ENCODE measurements around the gene MYO10.
A peak's percentile ranks its signal among the peaks of the same experiment; 100 is the strongest.

MYO10 gene

DNA sequence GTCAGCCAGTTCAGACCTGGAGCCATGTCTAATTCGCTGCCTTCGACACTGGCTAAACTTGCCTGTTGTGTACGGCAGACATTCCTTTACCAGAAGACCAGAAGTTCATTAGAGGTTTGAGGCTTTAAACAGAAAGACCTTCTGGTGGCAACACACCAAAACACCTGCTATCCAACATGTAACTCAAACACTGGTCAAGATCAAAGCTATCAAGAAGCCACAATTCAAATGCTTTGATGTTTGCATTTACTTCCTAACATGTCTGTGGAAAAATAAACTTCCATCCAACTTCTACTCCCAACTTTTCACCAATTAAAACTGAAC, 228.3 kb downstream of the MYO10 start:
- no peak for DNase-seq (ENCODE audit: low spot score)

DNA sequence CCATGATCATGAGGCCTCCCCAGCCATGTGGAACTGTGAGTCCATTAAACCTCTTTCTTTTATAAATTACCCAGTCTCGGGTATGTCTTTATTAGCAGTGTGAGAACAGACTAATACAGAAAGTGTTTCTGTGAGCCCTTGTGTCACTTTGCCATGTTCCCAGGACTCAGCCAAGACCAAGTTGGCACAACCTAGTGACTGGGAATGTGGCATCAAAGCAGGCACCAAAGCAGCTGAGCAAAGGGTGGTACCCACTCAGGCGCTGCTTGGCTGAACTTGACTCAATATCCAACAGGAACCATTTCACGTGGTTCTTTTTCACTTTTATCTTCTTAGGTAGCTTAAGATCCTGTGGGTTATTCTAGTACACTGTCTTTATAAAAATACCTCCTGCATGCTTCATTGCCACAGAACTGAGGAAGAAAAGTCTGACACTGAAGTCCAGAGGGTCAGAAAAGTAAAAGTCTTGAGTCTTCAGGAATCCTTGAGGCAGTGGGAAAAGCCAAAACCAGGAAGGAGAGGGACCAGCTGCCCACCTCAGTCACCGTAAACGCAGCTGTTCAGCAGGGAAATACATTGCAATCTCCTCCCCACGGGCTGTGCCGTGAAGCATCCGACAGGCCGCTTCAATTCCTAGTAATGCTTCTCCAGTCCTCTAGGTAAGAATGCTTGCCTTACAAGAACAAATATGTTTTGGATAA, 228.8 kb downstream of the MYO10 start:
- DNase-seq (ENCODE audit: low spot score) = no peak

DNA sequence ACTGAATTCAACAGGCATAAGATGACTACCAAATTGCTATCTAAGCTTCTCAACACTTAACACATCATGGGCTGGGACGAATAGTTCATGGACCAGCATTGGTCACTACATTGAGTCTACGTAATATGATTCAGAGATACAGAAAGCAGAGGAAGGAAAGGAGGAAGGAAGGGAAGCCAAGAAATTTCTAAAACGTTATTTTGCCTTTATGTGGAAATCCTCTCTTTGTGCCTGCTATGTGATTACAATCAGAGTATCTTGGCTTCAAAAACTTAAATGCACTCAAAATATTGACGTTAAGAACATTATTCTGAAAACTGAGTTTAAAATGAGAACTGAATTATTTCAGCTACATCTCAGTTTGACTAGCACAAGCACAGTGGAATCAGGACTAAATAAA, 231.1 kb downstream of the MYO10 start:
- no peak for DNase-seq (ENCODE audit: low spot score)

- DNase-seq (ENCODE audit: low spot score) = no peak
These were observed 233.1 kb downstream of the MYO10 start for GRCh38 chr5:16702964-16703363.

- no peak for DNase-seq (ENCODE audit: low spot score)
These were observed 234.7 kb downstream of the MYO10 start for GRCh38 chr5:16701134-16702099.

GRCh38 chr5:16700081-16700480, 236.0 kb downstream of the MYO10 start:
- no peak for DNase-seq (ENCODE audit: low spot score)

- DNase-seq (ENCODE audit: low spot score) = no peak
These were observed 240.3 kb downstream of the MYO10 start for GRCh38 chr5:16695779-16696178.

DNA sequence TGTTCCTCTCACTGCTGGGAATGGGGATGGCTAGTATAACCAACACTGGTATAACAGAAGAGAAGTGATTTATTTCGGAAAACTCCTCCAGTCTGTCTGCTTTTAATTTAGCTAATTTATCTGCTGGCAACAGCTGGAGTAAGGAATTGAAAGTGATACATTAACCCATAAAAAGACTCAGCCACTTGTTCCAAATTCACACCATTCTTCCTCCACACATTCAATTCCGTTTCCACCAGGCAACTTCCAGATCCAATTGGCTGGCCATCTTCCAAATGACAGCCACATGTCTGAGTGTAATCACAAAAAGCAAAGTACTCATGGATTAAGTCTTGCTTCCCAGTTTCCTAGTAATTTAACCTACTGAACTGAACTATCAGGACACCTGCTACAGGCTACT, 242.2 kb downstream of the MYO10 start:
- no peak for DNase-seq (ENCODE audit: low spot score)

GRCh38 chr5:16691731-16692130, 244.4 kb downstream of the MYO10 start:
- DNase-seq (ENCODE audit: low spot score) = no peak

DNA sequence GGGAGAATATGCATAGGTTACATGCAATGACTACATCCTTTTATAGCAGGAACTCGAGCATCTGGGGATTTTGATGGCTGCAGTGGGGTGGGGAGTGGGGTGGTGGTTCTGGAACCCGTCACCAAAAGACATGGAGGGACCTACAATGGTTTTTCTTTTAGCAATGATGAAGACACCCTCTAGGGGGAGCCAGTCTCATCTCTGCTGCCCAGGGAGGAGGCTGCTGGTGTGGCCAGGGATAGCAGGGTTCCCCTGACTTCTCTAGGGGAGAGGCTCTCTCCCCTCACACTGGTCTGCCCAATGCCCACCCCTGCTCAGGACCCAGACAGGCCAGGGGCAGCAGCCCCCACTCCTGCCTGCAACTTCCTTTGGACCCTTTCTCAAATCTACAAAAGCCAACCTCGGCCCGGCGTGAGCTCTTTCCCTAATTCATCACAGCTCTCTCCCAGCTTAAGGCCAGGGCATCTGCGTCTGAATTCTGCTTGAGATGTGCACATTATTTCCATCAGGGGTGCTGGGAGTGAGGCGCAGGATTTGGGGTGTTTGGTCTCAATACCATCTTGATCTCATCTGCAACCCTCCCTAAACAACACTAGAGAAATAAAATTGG, 245.7 kb downstream of the MYO10 start:
- peak; percentile 65 for DNase-seq (ENCODE audit: low spot score)

DNA sequence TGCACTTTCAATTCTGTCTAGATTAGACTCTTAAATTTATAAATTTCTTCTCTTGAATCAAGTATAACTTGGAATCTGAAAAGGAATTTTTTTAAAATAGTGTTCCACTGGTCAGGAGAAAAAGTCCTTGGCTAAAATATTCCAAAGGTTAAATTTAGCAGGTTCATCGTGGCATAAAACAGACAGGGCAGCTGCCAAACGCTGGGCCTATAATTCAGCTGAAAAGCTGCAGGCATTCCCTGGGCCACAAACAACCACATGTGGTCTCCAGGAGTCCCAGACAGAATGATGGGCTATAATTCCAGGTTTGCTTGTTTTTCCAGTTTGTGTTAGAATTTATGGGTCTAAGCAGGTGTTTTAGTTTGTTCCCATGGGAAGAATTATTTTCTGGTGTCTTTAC, 248.2 kb downstream of the MYO10 start:
- DNase-seq (ENCODE audit: low spot score) = no peak

DNA sequence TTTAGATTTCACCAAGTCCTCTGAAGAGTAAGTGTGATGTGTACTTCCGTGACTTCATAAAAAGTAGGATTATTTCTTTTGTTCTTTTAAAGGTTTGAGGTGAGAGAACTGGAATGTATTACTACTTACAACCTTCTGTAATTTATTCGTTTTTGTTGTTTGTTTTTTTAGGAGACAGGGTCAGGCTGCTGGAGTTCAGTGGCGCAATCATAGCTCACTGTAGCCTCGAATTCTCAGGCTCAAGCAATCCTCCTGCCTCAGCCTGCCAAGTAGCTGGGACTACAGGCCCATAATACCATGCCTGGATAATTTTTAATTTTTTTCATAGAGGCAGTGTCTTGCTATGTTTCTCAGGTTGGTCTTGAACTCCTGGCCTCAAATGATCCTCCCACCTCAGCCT, 251.0 kb downstream of the MYO10 start:
- no peak for DNase-seq (ENCODE audit: low spot score)

- DNase-seq (ENCODE audit: low spot score) = no peak
These were observed 254.2 kb downstream of the MYO10 start for GRCh38 chr5:16681876-16682275.

- DNase-seq (ENCODE audit: low spot score) = no peak
These were observed 256.2 kb downstream of the MYO10 start for GRCh38 chr5:16679863-16680262.

DNA sequence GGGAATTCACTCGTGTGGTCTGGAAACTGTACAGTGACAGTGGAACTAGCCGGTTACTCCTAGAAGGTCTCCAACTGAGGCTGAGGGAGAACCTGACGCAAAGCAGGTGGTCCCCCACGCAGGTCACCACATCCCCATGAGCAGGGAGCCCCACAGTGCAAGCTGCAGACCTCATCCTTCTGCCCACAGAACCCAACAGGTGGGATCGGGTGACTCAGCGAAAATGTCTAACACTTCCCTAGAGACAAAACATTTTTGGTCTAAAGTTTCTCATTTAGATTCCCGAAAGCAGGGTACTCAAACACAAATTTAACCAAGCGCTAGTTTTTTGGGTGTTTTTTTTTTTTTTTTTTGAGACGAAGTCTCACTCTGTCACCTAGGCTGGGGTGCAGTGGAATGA, 256.9 kb downstream of the MYO10 start:
- DNase-seq (ENCODE audit: low spot score) = no peak

GRCh38 chr5:16675806-16676205, 260.3 kb downstream of the MYO10 start:
- DNase-seq (ENCODE audit: low spot score) = no peak

DNA sequence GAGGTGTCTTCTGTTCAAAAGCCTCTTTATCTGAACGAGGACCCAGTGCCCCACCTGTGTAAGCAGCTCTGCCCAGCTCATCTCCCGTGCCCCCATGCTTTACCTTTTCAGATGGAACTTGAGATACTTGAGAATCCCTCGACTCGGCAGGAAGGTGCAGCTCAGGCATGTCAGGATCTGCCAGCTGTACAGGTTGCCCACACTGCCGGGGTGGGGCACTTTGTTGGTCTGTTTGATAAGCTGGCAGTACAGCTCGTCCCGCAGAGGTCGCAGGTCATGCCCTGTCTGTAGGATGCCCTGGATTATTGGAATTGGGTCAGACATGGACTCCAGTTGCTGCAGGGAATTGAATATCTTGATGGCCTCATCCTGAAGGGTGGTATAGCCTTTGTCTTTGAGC, 261.3 kb downstream of the MYO10 start:
- no peak for DNase-seq (ENCODE audit: low spot score)

DNA sequence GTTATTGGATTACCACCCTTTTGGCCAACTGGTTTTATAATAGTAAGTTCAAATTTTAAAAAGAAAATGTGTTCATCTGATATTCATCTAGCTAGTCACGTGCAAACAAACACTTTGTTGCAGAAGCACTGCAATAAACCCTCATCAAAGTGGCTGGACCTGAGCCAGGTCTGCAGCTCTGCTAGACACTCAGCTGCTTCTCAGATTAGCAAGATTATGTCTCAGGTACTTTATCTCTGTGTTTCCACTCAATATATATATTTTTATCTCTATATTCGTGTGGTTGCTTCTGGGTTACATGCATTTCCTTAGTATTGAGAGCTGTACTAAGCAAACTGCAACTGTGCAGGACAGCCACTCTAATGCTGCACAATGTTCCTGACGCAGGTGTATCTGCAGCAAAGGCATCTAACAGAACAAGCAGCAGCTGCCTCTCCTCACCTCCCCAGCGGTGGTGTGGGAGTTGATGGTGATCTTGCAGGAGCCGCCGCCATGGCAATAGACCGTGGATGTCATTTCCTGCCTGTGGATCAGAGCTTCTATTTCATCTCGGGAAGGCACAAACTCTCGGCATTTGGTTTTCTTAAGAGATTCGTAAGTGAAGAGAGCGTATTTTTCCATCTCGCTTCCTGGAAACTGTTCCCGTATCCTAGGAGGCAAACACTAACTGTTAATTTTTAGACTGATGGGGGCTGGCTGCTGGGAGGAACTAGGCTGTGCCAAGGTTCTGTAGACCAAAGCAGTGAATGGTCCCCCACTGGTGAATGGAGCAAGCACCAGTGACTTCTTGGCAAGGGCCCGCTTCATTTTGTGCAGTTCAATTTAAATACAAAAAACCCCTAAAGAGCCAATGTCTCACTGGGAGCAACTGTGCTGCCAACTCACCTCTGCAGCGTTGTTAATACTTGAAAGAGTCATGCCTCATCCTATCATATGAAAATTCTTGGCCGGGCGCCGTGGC, 262.6 kb downstream of the MYO10 start:
- DNase-seq (ENCODE audit: low spot score) = no peak

DNA sequence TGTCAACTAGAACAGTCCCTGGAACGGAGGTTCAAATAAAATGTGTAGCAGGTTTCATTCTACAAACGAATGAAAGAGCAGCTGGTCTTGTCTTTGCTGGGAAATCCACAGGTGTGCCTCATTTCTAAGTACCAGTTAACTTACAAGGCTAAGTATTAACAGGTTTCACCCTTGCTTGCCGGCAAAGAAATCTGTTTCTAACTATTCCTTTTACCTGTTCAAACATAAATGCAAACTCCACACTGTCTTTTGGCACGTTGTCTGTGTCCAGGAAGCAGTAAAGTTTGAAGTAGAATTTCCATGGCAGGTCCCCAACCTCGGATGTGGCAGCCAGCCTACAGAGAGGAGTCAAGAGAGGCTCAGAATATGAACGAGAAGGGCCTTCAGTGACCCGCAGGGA, 264.9 kb downstream of the MYO10 start:
- no peak for DNase-seq (ENCODE audit: low spot score)

GRCh38 chr5:16669776-16670175, 266.3 kb downstream of the MYO10 start:
- no peak for DNase-seq (ENCODE audit: low spot score)

- no peak for DNase-seq (ENCODE audit: low spot score)
These were observed 267.5 kb downstream of the MYO10 start for GRCh38 chr5:16668631-16669030.

DNA sequence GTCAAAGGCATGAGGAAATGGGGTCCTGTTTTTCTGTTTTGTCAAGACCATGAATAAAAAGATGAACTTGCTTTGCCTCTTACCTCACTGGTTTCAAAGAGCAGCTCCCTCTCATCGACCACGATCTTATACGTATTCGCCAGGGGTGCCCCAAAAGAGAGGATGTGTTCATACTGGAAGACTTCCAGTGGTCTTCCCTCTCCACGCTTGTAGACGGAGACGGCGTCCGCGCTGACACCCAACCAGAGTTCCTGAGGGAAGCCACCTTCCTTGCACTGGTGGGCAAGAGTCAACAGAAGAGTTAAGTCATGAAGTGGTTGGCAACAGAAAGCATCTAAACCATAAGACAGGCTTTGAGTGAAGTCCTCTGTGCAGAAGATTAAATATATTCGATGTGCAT, 267.9 kb downstream of the MYO10 start:
- no peak for DNase-seq (ENCODE audit: low spot score)

Data from HuH-7.5 (cell line).